Right forelimb (tissue), 1 donor: Measurements from ENCODE around the gene MAPK6.
"Not testable (repeated sequence)": the region's sequence is repeated elsewhere in the genome, so short reads cannot be mapped to it uniquely, and the experiment has no call there.

Experiments
- DNase-seq: peaks from one replicate; pipeline ENCODE4 v3.0.0-alpha.2; 2018

MAPK6 gene

GRCh38 chr15:52082197-52083036 is 63.4 kb downstream of the MAPK6 start:
- DNase-seq = no peak

DNA sequence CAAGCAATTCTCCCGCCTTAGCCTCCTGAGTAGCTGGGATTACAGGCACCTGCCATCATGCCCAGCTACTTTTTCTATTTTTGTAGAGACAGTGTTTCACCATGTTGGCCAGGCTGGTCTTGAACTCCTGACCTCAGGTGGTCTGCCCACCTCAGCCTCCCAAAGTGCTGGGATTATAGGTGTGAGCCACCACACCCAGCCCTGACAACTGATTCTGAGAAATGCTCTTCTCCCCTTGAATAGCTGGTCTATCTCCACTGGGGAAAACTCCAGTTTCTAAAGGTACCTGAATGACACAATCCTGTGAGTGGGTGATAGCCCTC is 64.0 kb downstream of the MAPK6 start:
- not testable (repeated sequence) for DNase-seq

DNA sequence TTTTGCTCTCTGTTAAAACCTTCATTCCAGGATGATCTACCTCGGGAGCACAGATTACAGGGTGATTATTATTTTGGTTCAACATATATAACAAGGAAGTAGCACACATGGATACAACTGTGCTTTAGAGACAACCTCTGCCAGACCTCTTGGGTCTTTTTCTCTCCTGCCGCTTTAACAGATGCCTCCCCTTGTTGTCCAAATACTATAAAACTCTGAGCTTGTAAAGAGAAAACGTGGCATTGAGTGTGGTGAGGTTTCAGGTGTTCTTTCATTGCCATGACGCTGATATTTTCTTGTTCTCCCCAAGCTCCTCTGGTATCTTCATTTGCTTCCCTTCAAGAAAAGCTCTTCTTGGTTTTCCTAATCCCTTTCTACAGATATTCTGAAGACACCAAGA is 64.6 kb downstream of the MAPK6 start:
- no peak for DNase-seq

DNA sequence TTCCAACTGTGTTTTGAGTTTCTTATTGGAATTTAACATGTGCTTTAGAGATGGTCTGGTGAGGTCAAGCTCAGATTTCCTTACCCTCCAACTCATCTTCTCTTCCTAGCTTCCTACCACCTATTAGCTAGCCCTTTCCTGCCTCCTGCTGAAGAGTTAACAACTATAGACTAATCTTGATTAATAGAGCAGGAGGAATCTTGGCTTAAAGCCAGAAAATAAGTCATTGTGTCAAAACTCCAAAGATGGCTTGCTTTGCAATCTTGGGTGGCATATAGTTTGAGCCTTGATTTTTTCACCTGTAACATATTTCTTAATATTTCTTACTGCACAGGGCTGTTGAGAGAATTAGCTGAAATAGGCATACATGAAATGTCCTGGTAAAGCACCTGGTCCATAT is 66.3 kb downstream of the MAPK6 start:
- DNase-seq = no peak

- DNase-seq = no peak
Observed at GRCh38 chr15:52086011-52086786, 67.2 kb downstream of the MAPK6 start.

DNA sequence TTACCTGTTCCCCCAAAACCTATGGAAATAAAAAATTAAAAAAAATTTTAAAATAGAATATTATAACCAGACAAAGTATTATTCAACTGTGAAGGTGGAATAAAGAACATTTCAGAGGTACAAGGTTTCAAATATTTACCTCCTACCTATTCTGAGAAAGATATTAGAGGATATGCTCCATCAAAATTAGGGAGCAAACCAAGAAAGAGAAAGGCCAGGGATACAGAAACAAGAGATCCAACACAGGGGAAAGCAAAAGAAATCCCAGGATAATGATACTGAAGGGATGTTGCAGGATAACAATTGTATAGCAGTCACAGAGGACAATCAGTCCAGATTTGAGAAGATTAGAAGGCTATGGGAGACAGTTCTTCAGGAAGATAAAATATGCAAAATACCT is 71.2 kb downstream of the MAPK6 start:
- no peak for DNase-seq

DNA sequence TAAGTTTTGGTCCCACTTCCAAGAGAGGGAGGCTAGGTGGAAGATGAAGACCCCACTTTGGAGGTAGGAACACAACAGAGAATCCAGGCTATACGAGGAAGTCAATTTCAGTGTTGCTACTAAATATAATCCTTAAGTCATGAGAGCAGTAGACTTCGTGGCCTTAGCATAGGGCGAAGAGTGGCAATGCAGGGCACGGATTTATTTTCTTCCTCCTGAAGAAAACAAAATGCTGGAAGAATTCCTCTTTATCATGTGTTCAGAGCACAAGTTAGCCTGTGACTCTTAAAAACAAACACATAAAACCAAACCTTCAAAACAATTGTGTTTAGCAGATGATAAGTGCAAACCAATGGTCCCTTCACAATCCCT is 74.1 kb downstream of the MAPK6 start:
- no peak for DNase-seq

DNA sequence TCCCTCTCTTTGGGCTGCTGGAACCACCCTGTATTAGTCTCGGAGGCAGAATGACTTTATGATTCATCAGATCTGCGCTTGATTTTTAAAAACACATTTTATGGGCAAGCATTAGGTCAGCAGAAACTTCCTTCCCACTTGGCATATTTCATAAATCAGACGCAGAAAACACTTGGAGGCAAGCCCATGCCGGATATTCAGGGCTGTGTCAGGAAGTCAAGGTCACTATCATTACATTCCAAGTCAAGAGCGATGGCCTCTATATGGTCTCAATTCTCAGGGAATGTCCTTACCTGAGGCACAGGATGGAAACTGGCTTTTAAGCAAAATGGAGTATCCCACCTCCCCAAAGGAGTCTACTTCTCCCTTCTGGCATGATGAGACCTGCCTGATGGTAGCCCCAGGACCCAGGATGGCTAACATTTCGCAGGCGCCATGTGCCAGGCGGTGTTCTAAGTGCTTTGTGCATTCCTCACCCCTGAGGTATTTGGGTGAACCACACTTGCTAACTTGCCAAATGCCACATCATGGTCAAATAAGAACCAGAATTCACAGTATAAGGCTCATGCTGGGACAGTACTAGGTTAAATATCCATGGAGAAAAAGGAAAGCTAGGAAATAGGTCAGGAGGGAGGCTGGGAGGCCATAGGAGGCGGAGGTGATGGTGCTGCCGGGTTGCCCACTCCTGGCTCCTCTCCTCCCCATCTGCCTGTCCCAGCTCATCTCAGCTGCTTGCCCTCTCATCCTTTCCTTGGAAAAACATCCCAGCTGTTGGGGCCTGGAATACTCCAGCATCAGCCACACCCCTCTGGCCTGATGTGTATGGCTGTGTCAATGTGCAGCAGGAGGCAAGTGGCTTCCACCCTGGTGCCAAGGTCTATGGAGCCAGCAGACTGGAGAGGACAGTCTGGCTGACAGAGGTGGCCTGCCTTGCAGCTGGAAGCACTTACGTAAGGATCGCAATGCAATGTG is 74.8 kb downstream of the MAPK6 start:
- no peak for DNase-seq

GRCh38 chr15:52094811-52095584 is 76.0 kb downstream of the MAPK6 start:
- no peak for DNase-seq

DNA sequence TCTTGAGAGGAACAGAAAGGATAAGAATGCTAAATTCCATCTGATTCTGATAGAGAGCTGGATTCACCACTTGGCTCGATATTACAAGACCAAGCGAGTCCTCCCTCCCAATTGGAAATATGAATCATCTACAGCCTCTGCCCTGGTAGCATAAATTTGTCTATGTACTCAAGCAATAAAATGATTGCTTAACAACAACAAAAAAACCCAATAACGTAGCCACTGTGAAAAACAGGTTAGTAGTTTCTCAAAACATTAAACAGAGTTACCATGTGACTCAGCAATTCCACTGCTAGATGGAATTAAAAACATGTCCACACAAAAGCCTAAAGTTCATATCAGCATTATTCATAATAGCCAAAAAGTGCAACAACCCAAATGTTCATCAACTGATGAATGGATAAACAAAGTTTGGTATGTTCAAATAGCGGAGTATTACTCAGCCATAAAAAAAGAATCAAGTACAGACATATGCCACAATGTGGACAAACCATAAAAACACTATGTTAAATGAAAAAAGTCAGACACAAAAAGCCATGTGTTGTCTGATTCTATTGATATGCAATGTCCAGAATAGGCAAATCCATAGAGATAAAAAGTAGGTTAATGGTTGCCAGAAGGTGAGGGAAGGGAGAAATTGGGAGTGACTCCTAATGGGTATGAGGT is 76.7 kb downstream of the MAPK6 start:
- no peak for DNase-seq

DNA sequence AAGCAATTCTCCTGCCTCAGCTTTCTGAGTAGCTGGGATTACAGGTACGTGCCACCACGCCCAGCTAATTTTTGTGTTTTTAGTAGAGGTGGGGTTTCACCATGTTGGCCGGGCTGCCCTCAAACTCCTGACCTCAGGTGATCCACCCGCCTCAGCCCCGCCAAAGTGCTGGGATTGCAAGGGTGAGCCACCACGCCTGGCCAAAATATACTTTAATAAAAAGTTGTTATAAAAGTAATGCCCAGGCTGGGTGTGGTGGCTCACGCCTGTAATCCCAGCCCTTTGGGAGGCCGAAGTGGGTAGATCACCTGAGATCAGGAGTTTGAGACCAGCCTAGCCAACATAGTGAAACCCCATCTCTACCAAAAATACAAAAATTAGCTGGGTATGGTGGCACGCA is 77.5 kb downstream of the MAPK6 start:
- DNase-seq = not testable (repeated sequence)

DNA sequence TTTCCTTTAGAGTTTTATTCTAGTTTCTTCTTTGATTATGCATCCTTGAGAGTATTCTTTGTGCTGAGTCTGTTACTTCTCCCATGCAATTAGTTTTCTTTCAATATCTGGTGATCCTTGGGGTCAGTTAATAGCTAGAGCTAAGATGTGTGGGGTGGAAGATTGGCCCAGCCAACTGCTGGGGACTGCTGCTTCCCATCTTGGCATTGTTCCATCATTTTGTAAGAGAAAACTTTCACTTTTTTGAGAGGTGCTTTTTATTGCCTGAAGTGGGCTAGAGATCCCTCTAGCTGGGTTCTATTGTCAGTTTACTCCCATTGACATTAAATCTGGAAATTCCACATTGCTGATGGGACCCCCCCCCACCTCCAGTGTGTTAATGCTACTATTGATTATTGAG is 78.2 kb downstream of the MAPK6 start:
- no peak for DNase-seq

- no peak for DNase-seq
Observed at GRCh38 chr15:52098323-52098722, 79.3 kb downstream of the MAPK6 start.

DNA sequence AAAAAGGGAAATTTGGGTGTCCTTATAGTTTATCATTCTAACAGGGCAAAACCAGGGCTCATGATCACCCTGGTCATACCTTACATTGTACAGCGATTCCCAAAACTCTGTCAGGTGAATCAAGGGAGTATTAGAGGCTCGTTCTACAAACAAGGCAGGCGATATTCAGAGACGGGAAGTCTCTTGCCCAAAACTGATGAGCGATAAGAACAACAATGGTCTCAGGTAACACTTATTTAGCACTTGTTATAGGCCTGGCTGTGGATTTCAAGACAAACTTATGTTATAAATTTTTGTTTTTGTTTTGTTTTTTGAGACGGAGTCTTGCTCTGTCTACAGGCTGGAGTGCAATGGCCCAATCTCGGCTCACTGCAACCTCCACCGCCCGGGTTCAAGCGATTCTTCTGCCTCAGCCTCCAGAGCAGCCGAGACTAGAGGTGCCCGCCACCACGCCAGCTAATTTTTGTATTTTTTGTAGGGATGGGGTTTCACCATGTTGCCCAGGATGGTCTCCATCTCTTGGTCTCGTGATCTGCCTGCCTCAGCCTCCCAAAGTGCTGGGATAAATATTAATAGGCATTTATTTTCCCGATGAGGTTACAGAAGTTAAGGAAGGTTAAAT is 80.7 kb downstream of the MAPK6 start:
- DNase-seq = no peak

- DNase-seq = no peak
Observed at GRCh38 chr15:52100807-52101442, 81.9 kb downstream of the MAPK6 start.

- DNase-seq = no peak
Observed at GRCh38 chr15:52101542-52102323, 82.7 kb downstream of the MAPK6 start.

- DNase-seq = no peak
Observed at GRCh38 chr15:52102463-52102862, 83.4 kb downstream of the MAPK6 start.

DNA sequence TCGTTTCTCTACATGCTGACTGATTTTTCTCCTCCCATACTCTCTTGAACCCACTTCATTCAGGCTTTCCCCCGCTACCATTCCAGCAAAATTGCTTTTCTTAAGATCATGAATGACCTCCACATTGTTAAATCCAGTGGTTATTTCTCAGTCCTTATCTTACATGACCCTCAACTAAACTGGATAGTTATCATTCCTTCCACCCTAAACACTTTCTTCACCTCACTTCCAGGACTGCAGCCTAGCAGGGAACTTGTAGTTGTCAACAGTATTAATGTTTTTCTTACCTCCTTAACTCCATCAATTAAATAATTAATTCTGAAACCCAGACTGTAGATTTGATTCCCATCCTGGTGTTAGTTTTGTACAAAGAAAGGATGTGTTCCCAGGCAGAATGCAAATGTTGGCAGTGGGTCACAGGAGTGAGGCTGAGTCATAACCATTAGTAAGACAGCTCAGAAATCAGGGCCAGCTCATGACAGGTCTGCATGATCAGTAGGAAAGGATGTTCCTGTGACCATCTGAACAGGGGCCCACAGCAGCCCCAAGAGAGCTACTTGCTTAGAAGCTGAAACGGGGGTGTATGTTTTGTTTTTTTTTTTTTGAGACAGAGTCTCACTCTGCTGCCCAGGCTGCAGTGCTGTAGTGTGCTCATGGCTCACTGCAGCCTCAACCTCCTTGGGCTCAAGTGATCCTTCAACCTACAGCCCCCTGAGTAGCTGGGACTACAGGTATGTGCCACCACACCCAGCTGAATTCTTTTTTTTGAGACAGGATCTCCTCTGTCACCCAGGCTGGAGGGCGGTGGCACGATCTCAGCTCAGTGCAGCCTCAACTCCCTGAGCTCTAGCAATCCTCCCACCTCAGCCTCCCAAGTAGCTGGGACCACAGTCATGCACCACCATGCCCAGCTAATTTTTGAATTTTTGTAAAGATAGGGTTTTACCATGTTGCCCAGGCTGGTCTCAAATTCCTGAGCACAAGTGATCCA is 84.5 kb downstream of the MAPK6 start:
- DNase-seq = no peak

DNA sequence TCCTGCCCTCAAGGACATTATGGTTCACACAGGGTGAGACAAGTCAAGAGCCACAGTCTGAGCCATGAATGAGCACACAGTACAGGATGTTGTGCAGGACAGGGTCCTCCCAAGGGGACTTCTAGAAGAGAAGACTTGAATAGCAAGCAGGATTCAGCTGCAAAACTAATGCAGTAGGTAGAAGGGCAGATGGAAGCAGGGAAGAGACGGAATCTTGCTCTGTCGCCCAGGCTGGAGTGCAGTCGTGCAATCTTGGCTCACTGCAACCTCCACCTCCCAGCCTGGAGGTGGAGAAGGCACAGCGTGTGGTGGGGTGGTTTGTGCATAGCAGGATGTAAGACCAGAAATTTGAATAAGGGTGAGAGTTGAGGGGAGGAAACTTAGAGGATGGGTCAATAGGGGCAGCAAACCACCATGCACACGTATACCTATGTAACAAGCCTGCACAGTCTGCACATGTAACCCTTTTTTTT is 85.5 kb downstream of the MAPK6 start:
- DNase-seq = no peak
